ENCODE measurements around the gene PGAM1.

PGAM1 gene

GRCh38 chr10:97428572-97428981, 2.6 kb downstream of the PGAM1 start:
- no peak for FAIRE-seq

DNA sequence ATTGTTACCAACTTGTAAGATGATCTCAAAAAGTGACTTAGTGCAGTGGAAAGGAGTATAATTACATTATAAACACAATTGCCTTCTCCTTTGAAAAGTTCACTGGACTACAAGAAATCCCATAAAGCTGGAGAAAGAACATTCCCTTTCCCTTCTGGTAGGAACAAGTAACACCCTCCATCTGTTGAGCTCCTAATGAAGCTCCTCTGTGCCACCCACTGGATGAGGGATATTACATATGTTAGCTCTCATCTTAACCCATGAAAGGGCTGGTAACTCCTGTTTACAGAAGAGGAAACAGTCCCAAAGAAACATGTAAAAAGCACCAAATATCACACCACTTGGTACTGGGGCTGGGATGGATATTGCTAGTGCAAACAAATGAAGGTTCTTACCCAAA, 8.1 kb downstream of the PGAM1 start:
- DNase-seq (ENCODE audit: insufficient read length, low spot score): no peak
- no peak for FAIRE-seq
- TF ChIP-seq POLR2A (IDR thresholded peaks at IDR 0.05; ENCODE audit: low read depth, low read length) (no peak), SPI1 (IDR thresholded peaks at IDR 0.05; ENCODE audit: low read depth, low read length) (no peak), POLR2AphosphoS5 (IDR thresholded peaks at IDR 0.05; ENCODE audit: low read depth, low read length) (peak; percentile 24; the same call in 1 of the 2 replicates), TAF1 (IDR thresholded peaks at IDR 0.05; ENCODE audit: low read depth, low read length) (no peak)

More at GRCh38 chr10:97428572-97428981, 2.6 kb downstream of the PGAM1 start:
- TF ChIP-seq TAF1 (IDR thresholded peaks at IDR 0.05; ENCODE audit: low read depth, low read length) (no peak), POU2F2 (IDR thresholded peaks at IDR 0.05; ENCODE audit: low read depth, low read length) (no peak), POLR2A (IDR thresholded peaks at IDR 0.05; ENCODE audit: low read depth, low read length) (no peak), POLR2AphosphoS5 (IDR thresholded peaks at IDR 0.05; ENCODE audit: low read depth, low read length) (no peak; the same call in 1 of the 2 replicates), SPI1 (IDR thresholded peaks at IDR 0.05; ENCODE audit: low read depth, low read length) (no peak), PAX5 (IDR thresholded peaks at IDR 0.05; ENCODE audit: insufficient read depth, low read length, severe bottlenecking) (no peak)
- DNase-seq (ENCODE audit: insufficient read length, low spot score): no peak

GRCh38 chr10:97434557-97434956, 8.6 kb downstream of the PGAM1 start:
- peak; percentile 45; the same call in 1 of the 2 replicates for TF ChIP-seq POLR2A (IDR thresholded peaks at IDR 0.05; ENCODE audit: low read depth, low read length)
- TF ChIP-seq POU2F2 (IDR thresholded peaks at IDR 0.05; ENCODE audit: low read depth, low read length): no peak
- 0 out of 2 replicates have a peak, but pooled peaks have one; percentile 8 for TF ChIP-seq POLR2AphosphoS5 (IDR thresholded peaks at IDR 0.05; ENCODE audit: low read depth, low read length)
- FAIRE-seq (no peak), DNase-seq (ENCODE audit: insufficient read length, low spot score) (no peak)

- DNase-seq (ENCODE audit: insufficient read length, low spot score) (no peak), FAIRE-seq (no peak)
- no peak for TF ChIP-seq SPI1 (IDR thresholded peaks at IDR 0.05; ENCODE audit: low read depth, low read length)
Observed at GRCh38 chr10:97435211-97435610, 9.2 kb downstream of the PGAM1 start.

DNA sequence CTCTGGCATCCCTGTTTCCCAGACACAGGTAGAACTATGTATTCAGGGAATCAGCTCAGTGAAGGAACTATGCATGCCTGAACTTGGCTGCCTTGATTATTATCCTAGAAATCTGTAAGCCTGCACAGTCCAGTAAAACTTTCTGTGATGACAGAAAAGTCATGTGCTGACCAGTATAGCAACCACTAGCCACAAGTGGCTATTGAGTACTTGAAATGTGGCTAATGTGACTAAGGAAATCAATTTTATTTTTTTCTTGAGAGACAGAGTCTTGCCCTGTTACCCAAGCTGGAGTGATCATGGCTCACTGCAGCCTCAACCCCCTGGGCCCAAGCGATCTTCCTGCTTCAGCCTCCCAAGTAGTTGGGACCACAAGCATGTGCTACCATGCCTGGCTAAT, 16.3 kb downstream of the PGAM1 start:
- FAIRE-seq (no peak), DNase-seq (ENCODE audit: insufficient read length, low spot score) (no peak)
- TF ChIP-seq POU2F2 (IDR thresholded peaks at IDR 0.05; ENCODE audit: low read depth, low read length) (no peak), TAF1 (IDR thresholded peaks at IDR 0.05; ENCODE audit: low read depth, low read length) (no peak), POLR2AphosphoS5 (IDR thresholded peaks at IDR 0.05; ENCODE audit: low read depth, low read length) (no peak), PAX5 (IDR thresholded peaks at IDR 0.05; ENCODE audit: insufficient read depth, low read length, severe bottlenecking) (no peak), SPI1 (IDR thresholded peaks at IDR 0.05; ENCODE audit: low read depth, low read length) (no peak), POLR2A (IDR thresholded peaks at IDR 0.05; ENCODE audit: low read depth, low read length) (no peak)

GRCh38 chr10:97444212-97444611, 18.2 kb downstream of the PGAM1 start:
- no peak for FAIRE-seq
- no peak for TF ChIP-seq POLR2AphosphoS5 (IDR thresholded peaks at IDR 0.05; ENCODE audit: low read depth, low read length)
- no peak for TF ChIP-seq TAF1 (IDR thresholded peaks at IDR 0.05; ENCODE audit: low read depth, low read length)
- no peak for TF ChIP-seq POLR2A (IDR thresholded peaks at IDR 0.05; ENCODE audit: low read depth, low read length)
- TF ChIP-seq POU2F2 (IDR thresholded peaks at IDR 0.05; ENCODE audit: low read depth, low read length): no peak
- TF ChIP-seq SPI1 (IDR thresholded peaks at IDR 0.05; ENCODE audit: low read depth, low read length): no peak
- no peak for TF ChIP-seq PAX5 (IDR thresholded peaks at IDR 0.05; ENCODE audit: insufficient read depth, low read length, severe bottlenecking)
- no peak for DNase-seq (ENCODE audit: insufficient read length, low spot score)

GRCh38 chr10:97445357-97445721, 19.3 kb downstream of the PGAM1 start:
- TF ChIP-seq POLR2AphosphoS5 (IDR thresholded peaks at IDR 0.05; ENCODE audit: low read depth, low read length): no peak
- no peak for TF ChIP-seq SPI1 (IDR thresholded peaks at IDR 0.05; ENCODE audit: low read depth, low read length)
- TF ChIP-seq POLR2A (IDR thresholded peaks at IDR 0.05; ENCODE audit: low read depth, low read length): no peak
- FAIRE-seq: peak; percentile 71
- no peak for DNase-seq (ENCODE audit: insufficient read length, low spot score)

- DNase-seq (ENCODE audit: insufficient read length, low spot score): peak; percentile 95
- TF ChIP-seq SPI1 (IDR thresholded peaks at IDR 0.05; ENCODE audit: low read depth, low read length) (peak; percentile 61), TAF1 (IDR thresholded peaks at IDR 0.05; ENCODE audit: low read depth, low read length) (peak; percentile 90), PAX5 (IDR thresholded peaks at IDR 0.05; ENCODE audit: insufficient read depth, low read length, severe bottlenecking) (no peak), POLR2A (IDR thresholded peaks at IDR 0.05; ENCODE audit: low read depth, low read length) (peak; percentile 83), POLR2AphosphoS5 (IDR thresholded peaks at IDR 0.05; ENCODE audit: low read depth, low read length) (peak; percentile 80), POU2F2 (IDR thresholded peaks at IDR 0.05; ENCODE audit: low read depth, low read length) (no peak; the same call in 1 of the 2 replicates)
- peak; percentile 98 for FAIRE-seq
Observed at GRCh38 chr10:97445722-97446639, 20.0 kb downstream of the PGAM1 start, which contains the start of the genes EXOSC1 and ZDHHC16. EXOSC1 (minus strand) TSS chr10:97446006; CDS start chr10:97445985, 21 bp downstream. ZDHHC16 (plus strand) TSS chr10:97446175; CDS start chr10:97451676, 5,501 bp downstream.

GRCh38 chr10:97450828-97451227, 24.8 kb downstream of the PGAM1 start:
- no peak for TF ChIP-seq PAX5 (IDR thresholded peaks at IDR 0.05; ENCODE audit: insufficient read depth, low read length, severe bottlenecking)
- DNase-seq (ENCODE audit: insufficient read length, low spot score) (no peak), FAIRE-seq (no peak)

GRCh38 chr10:97451605-97452004, 25.6 kb downstream of the PGAM1 start:
- FAIRE-seq: no peak
- no peak for TF ChIP-seq POLR2AphosphoS5 (IDR thresholded peaks at IDR 0.05; ENCODE audit: low read depth, low read length)
- no peak for TF ChIP-seq SPI1 (IDR thresholded peaks at IDR 0.05; ENCODE audit: low read depth, low read length)
- no peak for TF ChIP-seq POU2F2 (IDR thresholded peaks at IDR 0.05; ENCODE audit: low read depth, low read length)
- no peak for TF ChIP-seq POLR2A (IDR thresholded peaks at IDR 0.05; ENCODE audit: low read depth, low read length)
- no peak for TF ChIP-seq PAX5 (IDR thresholded peaks at IDR 0.05; ENCODE audit: insufficient read depth, low read length, severe bottlenecking)
- no peak for TF ChIP-seq TAF1 (IDR thresholded peaks at IDR 0.05; ENCODE audit: low read depth, low read length)
- no peak for DNase-seq (ENCODE audit: insufficient read length, low spot score)
